GM18519 (cell line): ENCODE measurements around the gene SLC25A23.
"Not testable (repeated sequence)": the region's sequence is repeated elsewhere in the genome, so short reads cannot be mapped to it uniquely, and the experiment has no call there.

ENCODE experiments used
- ATAC-seq: cut with Tn5 transposase; IDR thresholded peaks from one replicate; pipeline ENCODE4 v1.9.1; 2021; ENCODE audit warnings: mild to moderate bottlenecking, moderate library complexity; ENCODE audit not compliant: unreplicated experiment, low FRiP score

SLC25A23 gene

DNA sequence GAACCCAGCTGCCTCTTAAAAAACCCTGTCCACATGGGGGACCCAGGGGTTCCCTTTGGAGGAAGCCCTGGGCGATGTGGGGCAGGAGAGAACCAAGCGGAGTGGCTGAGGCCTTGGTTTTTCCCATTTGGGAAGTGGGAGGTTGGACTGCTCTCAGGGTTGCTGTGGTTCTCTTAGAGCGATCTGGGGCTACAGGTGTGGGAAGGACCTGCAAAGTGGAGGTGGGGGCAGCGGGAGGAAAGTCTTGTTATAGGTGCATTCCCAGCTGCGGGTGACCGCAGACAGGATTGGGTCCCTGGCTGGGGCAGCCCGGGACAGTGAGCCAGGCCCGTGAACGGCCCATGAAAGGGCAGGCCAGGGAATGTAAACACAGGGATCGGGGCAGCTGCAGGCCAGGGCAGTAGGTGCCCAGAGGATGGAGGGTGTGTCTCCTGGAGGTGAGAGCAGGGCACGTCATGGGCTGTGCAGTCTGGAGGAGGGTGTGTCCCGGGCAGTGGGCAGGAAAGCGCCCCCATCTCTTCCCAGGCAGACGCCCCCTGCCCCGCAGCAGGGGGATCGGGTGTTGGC lies 814 bp downstream of the SLC25A23 start:
- no peak for ATAC-seq

DNA sequence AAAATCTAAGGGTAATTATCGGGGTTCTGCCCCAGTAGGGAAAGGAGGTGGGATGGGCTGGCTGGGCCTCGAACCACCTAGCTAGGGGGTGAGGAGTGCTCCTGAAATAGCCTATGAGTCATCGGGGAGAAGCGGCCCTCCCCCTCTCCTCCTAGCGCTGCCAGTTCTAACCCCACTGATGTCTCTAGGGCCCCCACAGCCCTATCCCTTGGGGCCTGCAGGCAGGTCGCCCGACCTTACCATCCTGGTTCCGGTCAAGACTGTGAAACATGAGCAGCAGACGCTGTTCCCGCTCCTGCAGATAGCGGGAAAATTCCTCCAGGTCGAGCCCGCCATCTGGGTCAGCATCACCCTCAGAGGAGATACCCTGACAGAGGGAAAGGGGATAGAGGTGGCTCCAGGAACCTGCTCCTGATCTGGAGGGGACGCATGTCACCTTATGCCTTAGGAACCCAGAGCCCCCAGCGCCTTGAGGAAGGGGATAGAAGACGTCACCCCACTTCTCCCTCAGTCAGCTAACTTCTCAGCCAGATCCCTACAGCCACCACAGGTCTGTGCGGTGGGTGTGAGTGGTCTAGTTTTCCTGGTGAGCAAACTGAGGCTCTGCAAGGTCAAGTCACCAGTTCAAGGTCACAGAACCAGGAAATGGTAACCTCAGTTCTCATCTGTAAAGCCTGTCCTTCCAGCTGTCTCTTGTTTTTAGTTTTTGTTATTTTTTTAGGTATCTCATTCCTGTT lies 1.5 kb downstream of the SLC25A23 start:
- no peak for ATAC-seq

DNA sequence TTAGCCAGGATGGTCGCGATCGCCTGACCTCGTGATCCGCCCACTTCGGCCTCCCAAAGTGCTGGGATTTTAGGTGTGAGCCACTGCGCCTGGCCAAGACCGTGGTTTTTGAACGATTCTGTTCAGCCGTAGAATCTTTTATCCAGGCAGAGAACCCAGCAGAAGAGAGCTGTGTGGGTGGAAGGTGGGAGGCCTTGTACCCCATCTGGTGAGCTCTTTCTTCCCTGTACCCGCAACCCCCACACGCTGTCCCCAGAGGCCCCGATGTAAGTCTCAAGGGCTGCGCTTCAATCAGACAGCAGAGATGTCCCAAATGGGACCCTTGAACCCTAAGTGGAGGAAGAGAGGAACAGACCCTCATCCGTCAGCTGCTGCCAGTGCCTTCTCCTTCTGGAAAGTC lies 3.7 kb downstream of the SLC25A23 start:
- ATAC-seq: no peak

DNA sequence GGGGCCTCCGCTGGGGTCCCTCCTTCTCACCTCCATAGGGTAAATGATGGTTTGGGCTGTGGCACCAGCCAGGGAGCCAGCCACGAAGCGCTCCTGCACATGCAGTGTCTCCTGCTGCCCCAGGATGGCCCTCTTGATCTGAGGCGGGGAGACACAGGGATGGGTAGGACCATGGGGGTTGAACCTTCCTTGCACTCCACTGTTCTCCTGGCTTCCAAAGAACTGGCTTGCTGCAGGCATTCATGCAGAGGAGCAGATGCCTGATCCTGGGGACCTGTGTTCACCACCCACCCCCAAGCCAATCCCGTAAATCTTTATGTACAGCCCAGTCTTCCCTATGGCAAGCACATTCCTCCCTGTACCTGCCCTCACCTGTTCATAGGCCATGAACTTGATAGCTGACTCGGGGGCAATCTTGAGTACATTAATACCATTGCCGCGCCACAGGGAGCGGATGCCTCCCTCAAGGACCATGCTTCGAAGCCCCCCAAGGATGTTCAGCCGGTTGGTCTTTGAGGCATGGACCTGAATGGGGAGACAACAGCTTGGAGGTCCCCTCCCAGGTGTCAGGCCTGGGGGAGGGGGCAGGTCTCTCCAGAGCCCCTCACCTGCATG lies 5.5 kb downstream of the SLC25A23 start:
- no peak for ATAC-seq

DNA sequence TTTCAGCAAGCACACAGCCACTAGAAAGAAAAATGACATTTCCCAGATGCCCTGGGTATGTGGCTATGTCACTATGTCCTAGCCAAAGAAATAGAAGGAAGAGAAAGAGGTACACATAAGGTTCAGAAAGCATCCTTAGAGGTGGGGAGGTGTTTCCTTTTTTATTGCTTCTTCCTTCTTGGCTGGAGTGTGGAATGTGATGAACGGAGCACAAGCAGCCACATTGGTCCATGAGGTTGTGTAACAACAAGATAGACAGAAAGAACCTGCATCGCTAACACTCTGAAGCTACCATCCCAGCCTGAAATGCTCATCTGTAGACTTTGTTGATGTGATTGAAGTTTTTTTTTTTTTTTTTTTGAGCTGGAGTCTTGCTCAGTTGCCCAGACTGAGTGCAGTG lies 6.7 kb downstream of the SLC25A23 start:
- no peak for ATAC-seq

DNA sequence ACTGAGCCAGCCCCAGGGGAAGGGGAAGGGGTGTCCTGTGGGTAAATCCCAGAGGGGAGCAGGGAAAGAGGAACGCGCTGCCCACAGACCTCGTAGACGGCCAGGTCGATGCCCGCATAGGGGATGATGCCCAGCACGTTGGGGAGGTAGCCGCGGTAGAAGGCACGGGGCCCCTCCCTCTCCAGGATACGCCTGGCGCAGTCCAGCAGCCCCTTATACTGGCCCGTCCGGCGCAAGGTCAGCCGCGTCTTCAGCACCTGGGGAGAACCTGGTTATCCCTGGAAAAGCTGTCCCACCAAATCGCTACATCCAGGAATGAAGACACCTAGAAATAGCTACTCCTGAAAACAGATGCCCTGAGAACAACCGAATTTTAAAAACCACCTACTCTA lies 7.4 kb downstream of the SLC25A23 start:
- ATAC-seq: no peak

DNA sequence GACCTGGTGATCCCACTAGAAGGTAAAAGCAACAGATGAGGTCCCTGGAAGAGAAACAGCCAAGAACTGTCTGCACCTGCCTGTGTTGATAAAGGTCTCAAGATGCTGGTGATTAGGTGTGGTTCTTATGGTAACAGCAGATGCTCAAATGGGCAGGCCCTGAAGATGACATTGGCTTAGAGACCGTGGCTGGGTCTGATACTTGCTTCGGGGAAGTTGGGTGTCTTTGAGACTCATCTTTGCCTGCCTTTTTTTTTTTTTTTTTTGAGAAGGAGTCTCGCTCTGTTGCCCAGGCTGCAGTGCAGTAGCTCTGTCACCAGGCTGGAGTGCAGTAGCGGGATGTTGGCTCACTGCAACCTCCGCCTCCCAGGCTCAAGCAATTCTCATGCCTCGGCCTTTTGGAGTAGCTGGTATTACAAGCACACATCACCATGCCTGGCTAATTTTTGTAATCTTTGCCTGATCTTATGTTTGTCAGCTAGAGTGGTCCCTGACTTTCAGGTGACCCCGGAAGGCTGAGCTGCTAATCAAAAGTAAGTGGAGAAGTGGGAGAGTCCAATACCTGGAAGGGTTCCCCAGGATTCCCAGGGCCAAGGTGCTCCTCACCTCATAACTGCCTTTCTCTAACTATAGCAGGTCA lies 7.9 kb downstream of the SLC25A23 start:
- no peak for ATAC-seq

DNA sequence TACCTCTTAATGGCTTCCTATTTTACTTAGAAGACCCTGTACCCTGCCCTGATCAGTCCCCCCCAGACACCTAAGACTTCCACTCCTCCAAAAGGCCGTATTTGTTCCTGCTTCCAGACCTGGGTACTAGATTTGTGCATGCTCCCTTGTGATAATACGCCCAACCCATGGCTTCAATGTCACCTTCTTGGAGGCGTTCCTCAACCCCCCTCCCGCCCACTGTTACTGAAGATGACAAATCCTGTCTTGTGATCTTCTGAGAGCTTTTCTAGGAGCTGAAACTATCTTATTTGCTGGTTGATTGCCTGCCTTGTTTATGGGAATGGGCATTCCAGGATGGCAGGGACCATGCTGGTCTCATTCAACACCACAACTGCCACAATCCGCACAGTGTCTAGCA lies 9.4 kb downstream of the SLC25A23 start:
- ATAC-seq: no peak

DNA sequence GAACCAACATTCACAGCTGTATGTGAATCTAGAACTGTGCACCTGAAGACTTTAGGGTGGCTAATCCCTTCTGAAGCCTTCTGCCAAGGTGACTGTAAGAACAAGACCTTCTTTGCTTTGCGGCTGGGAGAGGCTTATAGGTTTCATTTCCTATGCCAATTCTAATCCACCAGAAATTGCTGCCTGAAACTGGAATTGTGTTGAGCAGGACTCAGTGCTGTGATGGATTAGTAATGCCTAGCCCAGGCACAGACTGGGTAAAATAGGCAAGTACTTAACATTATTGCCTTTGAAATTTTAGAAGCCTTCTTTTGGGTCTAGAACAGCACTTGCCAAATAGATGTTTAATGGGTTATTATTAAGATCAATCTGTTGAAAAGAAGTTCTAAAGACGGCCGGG lies 11.5 kb downstream of the SLC25A23 start:
- ATAC-seq: no peak

DNA sequence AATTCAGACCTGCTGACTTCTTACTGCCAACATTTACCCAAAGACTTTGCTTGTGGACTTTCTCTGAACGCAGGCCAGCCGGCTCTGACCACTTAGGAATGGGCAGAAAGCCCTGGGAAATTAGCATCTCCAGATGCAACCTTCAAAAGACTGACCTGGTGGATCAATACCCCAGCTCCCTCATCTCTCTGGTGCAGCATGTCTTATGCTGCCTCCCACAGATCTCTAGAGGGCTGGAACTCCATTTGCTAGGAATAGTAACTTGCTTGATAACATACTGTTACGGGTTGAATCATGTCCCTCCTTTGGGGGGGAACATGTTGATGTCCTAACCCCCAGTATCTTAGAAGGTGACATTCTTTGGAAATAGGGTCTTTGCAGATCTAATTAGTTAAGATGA lies 13.1 kb downstream of the SLC25A23 start:
- no peak for ATAC-seq

DNA sequence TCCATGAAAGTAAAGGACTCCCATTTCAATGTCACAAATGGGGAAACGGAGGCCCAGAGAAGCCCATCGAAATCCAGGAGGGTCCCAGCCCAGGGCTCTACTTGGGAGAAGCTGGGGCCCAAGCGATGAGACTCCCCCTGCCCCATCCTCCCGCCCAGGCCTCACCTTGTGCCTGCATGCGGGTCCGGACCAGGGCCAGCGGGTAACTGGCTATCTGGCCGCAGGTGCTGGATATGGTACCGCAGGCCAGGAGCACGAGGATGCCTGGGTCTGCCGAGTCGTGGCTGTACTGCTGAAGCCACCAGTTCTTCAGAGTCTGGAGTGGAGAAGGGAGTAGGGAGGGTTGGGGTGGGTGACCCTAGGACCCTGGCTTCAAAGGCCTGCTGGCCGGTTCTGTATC lies 15.6 kb downstream of the SLC25A23 start:
- no peak for ATAC-seq

DNA sequence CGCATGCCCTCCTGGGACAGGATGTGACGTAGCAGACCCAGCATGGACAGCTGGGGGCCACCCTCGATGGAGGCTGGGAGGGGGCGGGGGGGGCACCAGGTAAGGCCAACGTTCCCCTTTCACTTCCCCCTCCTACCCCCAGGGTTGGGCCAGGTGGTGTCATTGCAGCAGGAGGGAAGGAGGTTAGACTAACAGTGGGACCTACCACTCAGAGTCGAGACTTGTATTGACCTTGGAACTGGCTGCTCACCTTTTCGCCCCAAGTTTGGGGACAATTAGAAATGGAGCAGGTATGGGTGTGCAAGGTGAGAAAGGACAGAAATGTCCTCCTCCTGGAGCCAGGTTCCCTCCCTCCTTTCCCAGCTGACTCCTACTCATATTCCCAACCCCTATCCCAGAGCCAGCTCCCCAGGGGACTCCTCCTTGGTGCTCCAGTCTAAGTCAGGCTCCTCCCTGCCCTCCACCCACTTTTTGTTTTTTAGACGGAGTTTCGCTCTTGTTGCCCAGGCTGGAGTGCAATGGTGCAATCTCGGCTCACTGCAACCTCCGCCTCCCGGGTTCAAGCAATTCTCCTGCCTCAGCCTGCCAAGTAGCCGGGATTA lies 17.4 kb downstream of the SLC25A23 start:
- no peak for ATAC-seq

DNA sequence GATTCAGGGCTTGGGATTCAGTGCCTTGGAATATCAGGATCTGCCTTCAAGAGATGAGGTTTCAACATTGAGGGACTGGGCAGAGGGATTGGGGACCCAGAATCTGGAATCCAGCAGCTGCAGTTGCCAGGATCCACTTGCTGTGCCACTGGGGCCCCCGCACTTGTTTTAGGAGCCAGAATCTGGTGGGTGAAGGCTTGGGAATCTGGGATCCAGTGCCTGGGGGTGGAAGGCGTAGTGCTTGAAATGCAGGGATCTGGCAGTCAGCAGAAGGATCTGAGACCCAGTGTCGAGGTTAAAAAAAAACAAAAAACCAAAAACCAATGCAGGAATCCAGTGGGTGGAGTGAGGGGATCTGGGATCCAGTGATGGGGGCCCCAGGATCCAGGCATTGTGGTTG lies 18.7 kb downstream of the SLC25A23 start:
- ATAC-seq: no peak

DNA sequence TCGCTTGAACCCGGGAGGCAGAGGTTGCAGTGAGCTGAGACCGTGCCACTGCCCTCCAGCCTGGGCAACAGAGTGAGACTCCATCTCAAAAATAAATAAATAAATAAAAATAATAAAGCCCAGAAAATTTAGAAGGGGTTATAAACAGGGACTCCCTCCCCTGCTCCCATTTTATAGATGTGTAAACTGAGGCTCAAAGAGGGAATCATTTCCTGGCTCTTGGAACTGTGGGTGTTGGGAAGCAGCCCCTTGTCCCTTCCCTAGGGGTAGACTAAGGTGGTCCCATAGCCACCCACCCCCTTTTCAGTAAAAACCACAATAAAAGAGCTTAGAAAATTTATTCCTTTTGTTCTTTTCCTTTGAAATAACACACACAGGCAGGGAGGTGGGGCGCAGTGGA lies 19.8 kb downstream of the SLC25A23 start:
- no peak for ATAC-seq

DNA sequence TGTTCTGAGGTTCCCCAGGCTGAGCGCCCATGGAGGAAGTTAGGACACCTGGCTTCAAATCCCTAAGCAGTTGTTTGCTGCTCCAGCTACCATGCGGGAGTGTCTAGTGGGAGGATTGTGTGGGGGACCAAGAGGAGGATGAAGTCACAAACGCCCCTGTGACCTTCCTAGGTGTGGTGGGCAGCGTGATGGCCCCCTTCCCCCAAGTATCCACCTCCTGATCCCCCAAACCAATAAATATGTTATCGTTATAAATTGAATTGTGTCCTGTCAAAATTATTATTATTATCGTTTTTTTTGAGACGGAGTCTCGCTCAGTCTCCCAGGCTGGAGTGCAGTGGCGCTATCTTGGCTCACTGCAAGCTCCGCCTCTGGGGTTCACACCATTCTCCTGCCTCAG lies 25.9 kb downstream of the SLC25A23 start, which contains the start of gene SLC25A41:
Gene SLC25A41 (minus strand): TSS at position 101 of the 400 bp plus-strand sequence. CDS start 70 bp downstream, at position 31.
- no peak for ATAC-seq

DNA sequence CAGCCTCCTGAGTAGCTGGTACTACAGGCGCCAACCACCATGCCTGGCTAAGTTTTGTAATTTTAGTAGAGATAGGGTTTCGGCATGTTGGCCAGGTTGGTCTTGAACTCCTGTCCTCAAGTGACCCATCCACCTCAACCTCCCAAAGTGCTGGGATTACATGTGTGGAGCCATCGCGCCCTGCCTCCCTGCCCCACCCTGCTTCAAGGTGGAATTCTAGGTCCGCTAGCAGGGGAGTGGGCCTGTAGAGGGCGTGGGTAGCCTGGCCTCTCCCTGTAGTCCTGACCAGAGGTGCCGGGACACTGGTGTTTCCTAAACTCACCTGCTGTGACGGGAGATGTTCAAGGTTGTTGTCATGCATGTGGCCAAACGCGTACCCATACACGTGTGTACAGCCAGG lies 26.4 kb downstream of the SLC25A23 start:
- no peak for ATAC-seq

DNA sequence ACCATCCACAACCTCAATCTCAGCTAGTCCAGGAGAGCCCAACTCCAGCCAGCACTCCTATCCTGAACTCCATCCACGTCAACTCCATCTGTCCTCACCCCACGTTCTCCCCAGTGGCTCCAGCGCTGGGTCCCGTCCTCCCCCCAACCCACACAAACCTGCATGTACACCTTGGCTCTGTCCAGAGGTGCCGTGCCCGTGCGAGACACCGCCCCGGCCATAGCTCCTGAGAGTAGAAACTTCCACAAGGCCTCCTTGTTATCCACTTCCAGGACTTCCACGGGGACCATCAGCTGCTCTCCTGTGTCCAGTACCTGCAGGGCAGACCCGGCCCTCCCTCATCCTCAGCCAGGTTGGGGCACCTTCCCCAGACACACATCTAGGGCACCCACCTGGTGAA lies 27.7 kb downstream of the SLC25A23 start:
- ATAC-seq: no peak

DNA sequence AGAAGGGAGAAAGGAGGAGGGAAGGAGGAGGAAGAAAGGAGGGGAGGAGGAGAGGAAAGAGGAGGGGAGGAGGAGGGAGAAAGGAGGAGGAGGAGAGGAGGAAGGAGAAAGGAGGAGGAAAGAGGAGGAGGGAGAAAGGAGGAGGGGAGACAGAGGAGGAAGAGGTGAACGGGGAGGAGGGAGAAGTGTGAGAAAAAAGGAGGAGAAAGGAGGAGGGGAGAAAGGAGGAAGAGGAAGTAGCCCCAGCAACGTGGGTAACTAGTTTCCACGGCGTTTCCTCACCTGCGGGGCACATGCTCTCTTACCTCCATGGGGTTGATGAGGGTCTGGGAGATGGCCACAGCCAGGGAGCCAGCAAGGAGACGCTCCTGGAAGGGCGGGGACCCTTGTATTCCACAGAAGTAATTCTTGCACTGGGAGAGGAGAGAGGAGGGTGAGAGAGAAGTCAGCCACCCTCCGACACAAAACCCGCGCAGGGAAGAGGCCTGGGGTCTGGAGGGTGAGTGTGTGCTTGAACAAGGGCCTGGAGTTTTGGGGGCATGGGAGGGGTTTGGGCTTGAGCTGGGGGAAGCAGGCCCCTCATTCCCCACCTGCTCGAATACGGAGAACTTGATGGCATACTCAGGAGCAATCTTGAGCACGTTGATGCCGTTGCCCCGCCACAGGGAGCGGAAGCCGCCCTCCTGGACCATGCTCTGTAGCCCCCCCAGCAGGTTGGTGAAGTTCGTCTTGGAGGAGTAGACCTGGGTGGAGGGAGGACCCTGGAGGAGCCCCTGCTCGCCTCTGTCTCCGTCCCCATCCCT lies 30.0 kb downstream of the SLC25A23 start:
- no peak for ATAC-seq

DNA sequence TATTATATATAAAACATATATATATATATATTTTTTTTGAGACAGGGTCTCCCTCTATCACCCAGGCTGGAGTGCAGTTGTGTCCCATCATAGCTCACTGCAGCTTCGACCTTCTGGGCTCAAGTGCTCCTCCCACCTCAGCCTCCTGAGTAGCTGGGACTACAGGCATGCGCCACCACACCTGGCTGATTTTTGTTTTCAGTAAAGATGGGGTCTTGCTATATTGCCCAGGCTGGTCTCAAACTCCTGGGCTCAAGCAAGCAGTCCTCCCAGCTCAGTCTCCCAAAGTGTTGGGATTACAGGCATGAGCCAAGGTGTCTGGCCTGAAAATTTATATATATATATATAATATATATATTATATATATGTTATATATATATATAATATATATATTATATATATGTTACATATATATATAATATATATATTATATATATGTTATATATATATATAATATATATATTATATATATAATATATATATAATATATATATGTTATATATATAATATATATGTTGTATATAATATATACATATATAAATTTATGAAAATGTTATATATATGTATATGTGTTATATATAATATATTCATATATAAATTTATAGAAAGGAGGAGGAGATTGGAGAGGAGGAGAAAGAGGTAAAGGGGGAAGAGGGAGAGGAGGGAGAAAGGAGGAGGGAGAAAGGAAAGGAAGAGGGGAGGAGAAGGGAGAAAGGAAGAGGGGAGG lies 30.7 kb downstream of the SLC25A23 start:
- ATAC-seq: not testable (repeated sequence)

DNA sequence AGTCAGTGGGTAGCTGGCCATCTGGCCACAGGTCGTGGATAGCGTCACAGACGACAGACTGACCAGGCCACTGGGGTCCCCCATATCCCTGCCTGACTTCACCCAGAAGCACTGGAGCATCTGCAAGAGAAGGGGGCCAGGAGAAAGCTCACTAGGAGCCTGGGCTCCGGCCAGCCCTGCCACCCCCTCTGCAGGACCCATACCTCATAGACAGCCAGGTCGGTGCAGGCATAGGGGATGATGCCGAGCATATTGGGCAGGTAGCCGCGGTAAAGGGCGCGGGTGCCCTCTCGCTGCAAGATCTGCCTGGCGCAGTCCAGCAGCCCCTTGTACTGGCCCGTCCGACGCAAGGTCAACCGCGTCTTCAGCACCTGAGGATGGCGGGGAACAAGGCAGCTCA lies 32.5 kb downstream of the SLC25A23 start:
- no peak for ATAC-seq
